ENCODE measurements around the gene AZIN2.

AZIN2 gene

DNA sequence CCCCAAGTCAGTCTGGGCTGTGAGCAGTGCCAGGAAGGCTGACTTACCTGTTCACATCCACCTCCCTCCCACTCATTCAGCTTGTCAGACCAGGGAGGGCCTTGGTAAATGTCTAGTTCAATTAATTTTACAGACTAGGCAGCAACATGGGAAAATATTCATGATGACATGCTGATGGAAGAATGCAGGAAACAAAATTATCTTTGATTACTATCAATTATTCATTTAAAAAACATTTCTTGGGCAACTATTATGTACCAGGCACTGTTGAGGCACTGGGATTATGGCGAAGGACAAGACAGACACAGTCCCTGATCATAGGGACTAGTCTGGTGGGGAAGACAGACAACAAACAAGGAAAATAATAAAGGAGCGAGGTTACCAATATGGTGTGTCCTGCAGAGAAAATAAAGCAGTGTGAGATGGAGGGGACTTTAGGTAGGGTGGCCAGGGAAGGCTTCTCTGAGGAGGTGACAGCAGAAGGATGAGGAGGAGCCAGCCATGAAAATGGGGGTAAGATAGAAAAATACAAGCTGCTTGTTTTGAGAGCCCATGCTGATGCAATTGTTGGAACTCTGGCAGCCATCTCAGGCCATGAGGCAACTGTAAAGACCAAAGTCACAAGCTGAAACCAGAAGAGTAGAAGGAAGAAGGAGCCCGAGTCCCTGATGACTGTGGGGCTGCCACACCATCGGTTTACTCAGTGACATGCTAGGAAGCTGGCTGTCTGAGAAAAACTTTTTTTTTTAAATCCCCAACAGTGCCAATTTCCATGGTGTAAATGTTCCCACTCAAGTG, 86.9 kb downstream of the AZIN2 start:
- Histone ChIP-seq H3K4me2 (ENCODE audit: low read length) (no peak overlapping the region), H3K27ac (ENCODE audit: low read depth, low read length, poor library complexity, severe bottlenecking) (no peak overlapping the region), H3K36me3 (ENCODE audit: insufficient read depth, low read length) (no peaks in the 10 kb centered on the region), H4K20me1 (ENCODE audit: insufficient read depth, low read length) (no peaks in the 10 kb centered on the region), H3K9me3 (ENCODE audit: low read length) (no peaks in the 10 kb centered on the region), H3K4me3 (ENCODE audit: low read depth, low read length, poor library complexity, severe bottlenecking) (no peak overlapping the region), H3K4me1 (ENCODE audit: insufficient read depth, low read length, severe bottlenecking) (peaks cover 6% of the 10 kb centered on the region), H3K79me2 (ENCODE audit: insufficient read depth, low read length) (no peaks in the 10 kb centered on the region), H3K27me3 (ENCODE audit: insufficient read depth, low read length) (no peaks in the 10 kb centered on the region), H2AFZ (ENCODE audit: low read length) (no peak overlapping the region), H3F3A (ENCODE audit: insufficient read depth, low read length) (no peaks in the 10 kb centered on the region), H3K9ac (ENCODE audit: low read length) (no peak overlapping the region), H3K9me2 (ENCODE audit: low read depth, low read length) (no peaks in the 10 kb centered on the region)
- TF ChIP-seq, protein P1, sequence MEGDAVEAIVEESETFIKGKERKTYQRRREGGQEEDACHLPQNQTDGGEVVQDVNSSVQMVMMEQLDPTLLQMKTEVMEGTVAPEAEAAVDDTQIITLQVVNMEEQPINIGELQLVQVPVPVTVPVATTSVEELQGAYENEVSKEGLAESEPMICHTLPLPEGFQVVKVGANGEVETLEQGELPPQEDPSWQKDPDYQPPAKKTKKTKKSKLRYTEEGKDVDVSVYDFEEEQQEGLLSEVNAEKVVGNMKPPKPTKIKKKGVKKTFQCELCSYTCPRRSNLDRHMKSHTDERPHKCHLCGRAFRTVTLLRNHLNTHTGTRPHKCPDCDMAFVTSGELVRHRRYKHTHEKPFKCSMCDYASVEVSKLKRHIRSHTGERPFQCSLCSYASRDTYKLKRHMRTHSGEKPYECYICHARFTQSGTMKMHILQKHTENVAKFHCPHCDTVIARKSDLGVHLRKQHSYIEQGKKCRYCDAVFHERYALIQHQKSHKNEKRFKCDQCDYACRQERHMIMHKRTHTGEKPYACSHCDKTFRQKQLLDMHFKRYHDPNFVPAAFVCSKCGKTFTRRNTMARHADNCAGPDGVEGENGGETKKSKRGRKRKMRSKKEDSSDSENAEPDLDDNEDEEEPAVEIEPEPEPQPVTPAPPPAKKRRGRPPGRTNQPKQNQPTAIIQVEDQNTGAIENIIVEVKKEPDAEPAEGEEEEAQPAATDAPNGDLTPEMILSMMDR (IDR thresholded peaks at IDR 0.05; ENCODE audit: low read length) = no peak
- TF ChIP-seq EZH2 (IDR thresholded peaks at IDR 0.05; ENCODE audit: borderline replicate concordance, low read length) = no peak

DNA sequence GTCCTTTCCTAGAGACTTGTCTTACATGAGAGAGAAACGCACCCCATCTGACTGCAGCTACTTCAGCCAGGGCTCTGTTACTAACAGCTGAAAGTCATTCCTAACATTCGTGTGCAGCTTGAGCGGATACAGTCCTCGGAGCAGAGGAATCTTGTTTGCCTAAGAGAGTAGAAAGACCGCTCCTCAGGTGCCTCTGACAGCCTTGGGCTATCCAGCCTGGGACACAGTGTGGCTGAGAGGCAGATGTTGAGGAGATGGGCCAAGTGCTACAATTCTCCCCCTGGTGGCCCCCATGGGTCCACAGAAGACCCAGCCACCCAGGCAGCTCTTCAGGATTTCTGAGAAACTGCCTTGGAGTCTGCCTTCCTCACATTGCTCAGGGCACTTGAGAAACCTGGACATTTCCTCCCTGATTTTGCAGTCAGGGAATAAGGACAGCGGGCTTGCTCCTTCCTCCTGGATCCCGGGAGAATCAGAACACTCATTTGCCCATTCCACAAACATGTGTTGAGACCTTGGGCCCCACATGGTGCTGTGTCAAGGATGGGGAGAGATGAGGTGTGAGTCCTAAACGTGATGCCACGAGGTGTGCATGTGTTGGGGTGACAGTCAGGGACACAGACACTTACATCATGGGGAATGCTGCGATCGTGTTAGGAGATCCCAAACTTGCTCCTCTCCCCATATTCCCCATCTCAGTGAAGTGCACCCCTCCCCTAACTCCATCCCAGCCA, 87.8 kb downstream of the AZIN2 start:
- Histone ChIP-seq H3F3A (ENCODE audit: insufficient read depth, low read length) (no peaks in the 10 kb centered on the region), H3K4me3 (ENCODE audit: low read depth, low read length, poor library complexity, severe bottlenecking) (no peak overlapping the region), H2AFZ (ENCODE audit: low read length) (no peak overlapping the region), H3K27me3 (ENCODE audit: insufficient read depth, low read length) (no peaks in the 10 kb centered on the region), H3K79me2 (ENCODE audit: insufficient read depth, low read length) (no peaks in the 10 kb centered on the region), H3K36me3 (ENCODE audit: insufficient read depth, low read length) (no peaks in the 10 kb centered on the region), H3K9me3 (ENCODE audit: low read length) (no peaks in the 10 kb centered on the region), H4K20me1 (ENCODE audit: insufficient read depth, low read length) (no peaks in the 10 kb centered on the region), H3K9me2 (ENCODE audit: low read depth, low read length) (no peaks in the 10 kb centered on the region), H3K27ac (ENCODE audit: low read depth, low read length, poor library complexity, severe bottlenecking) (no peak overlapping the region), H3K9ac (ENCODE audit: low read length) (no peak overlapping the region), H3K4me1 (ENCODE audit: insufficient read depth, low read length, severe bottlenecking) (peaks cover 6% of the 10 kb centered on the region), H3K4me2 (ENCODE audit: low read length) (no peak overlapping the region)
- TF ChIP-seq, protein P1 (IDR thresholded peaks at IDR 0.05; ENCODE audit: low read length) = no peak
- no peak for TF ChIP-seq EZH2 (IDR thresholded peaks at IDR 0.05; ENCODE audit: borderline replicate concordance, low read length)

DNA sequence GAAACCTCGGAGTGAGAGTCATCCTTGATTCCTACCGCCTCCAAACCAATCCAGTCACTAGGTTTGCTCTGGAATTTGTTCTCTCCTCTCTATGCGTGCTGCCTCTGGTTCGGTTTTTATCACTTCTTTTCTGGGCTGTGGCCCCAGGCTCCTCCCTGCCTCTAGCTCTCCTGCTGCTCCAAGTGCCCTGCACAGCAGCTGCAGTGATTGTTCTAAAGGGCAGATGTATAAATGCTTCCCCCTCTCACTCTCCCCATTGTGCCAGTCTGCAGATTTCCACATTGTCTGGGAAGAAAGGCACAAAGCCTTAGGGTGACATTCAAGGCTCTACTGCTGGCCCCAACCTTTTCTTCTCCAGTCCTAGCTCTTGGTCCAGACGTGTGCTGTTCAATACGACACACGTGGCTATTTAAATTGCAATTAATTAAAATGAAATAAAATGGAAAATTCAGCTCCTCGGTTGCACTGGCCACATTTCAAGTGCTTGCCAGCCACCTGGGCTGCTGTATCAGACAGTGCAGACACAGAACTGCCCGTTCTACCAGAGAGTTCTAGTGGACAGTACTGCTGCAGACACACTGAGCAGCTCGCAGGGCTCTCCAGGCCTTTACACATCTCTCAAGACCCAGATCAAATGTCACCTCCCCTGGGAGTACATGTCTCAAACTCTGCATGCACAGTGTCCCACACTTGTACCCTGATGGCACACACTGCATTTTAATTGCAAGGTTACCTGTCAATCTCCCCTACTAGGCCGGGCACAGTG, 88.5 kb downstream of the AZIN2 start:
- H3K4me3 ChIP-seq (ENCODE audit: low read depth, low read length, poor library complexity, severe bottlenecking) = no peak overlapping the region
- H2AFZ ChIP-seq (ENCODE audit: low read length) = no peak overlapping the region
- H3K9me3 ChIP-seq (ENCODE audit: low read length) = no peaks in the 10 kb centered on the region
- H3K9ac ChIP-seq (ENCODE audit: low read length) = no peak overlapping the region
- H3K4me1 ChIP-seq (ENCODE audit: insufficient read depth, low read length, severe bottlenecking) = peaks cover 6% of the 10 kb centered on the region
- no peak overlapping the region for H3K27ac ChIP-seq (ENCODE audit: low read depth, low read length, poor library complexity, severe bottlenecking)
- TF ChIP-seq, protein P1 (IDR thresholded peaks at IDR 0.05; ENCODE audit: low read length) = no peak
- no peak for TF ChIP-seq EZH2 (IDR thresholded peaks at IDR 0.05; ENCODE audit: borderline replicate concordance, low read length)
- H4K20me1 ChIP-seq (ENCODE audit: insufficient read depth, low read length) = no peaks in the 10 kb centered on the region
- no peaks in the 10 kb centered on the region for H3K27me3 ChIP-seq (ENCODE audit: insufficient read depth, low read length)
- H3K36me3 ChIP-seq (ENCODE audit: insufficient read depth, low read length) = no peaks in the 10 kb centered on the region
- no peaks in the 10 kb centered on the region for H3F3A ChIP-seq (ENCODE audit: insufficient read depth, low read length)
- no peaks in the 10 kb centered on the region for H3K9me2 ChIP-seq (ENCODE audit: low read depth, low read length)
- no peaks in the 10 kb centered on the region for H3K79me2 ChIP-seq (ENCODE audit: insufficient read depth, low read length)
- H3K4me2 ChIP-seq (ENCODE audit: low read length) = no peak overlapping the region
